Ascending aorta (tissue), 2 donors: Measurements from ENCODE around the gene GPR26. TPM values are rescaled to one million over a fixed set of nuclear protein-coding genes. Genes with fewer than 3 reads are reported as not detected.

Source experiments
- DNase-seq, 2 donors: peaks; one replicate each; pipeline ENCODE4 v3.0.0-alpha.2; 2019; ENCODE audit warnings: low spot score in 2 of 2
- H3K27ac ChIP-seq, 2 donors: fragments of 200-600 bp; sonication (generic); one replicate each; pipeline ENCODE4 v1.5.1; 2016 to 2017; ENCODE audit warnings: mild to moderate bottlenecking in 1 of 2
- H3K27me3 ChIP-seq: fragments of 200-600 bp; sonication (generic); one replicate; pipeline ENCODE4 v1.5.1; 2017
- H3K36me3 ChIP-seq, 2 donors: fragments of 200-600 bp; sonication (generic); one replicate each; pipeline ENCODE4 v1.5.1; 2016
- H3K4me1 ChIP-seq, 2 donors: fragments of 200-600 bp; sonication (generic); one replicate each; pipeline ENCODE4 v1.5.1; 2016 to 2017; ENCODE audit warnings: mild to moderate bottlenecking in 1 of 2
- H3K4me3 ChIP-seq, 2 donors: fragments of 200-600 bp; sonication (generic); one replicate each; pipeline ENCODE4 v1.5.1; 2016 to 2017; ENCODE audit warnings: mild to moderate bottlenecking in 1 of 2
- H3K9me3 ChIP-seq, 2 donors: fragments of 200-600 bp; sonication (generic); one replicate each; pipeline ENCODE4 v1.5.1; 2016
- intact Hi-C: fragments of 100-400 bp; cut with DNase I; formaldehyde crosslinking; loops from one replicate; pipeline ENCODE4 v1.15.1; 2023
- total RNA-seq: library from RNA; depleted of rRNA; stranded (reverse); fragments of >200 nt; gene quantifications from one replicate; pipeline ENCODE4 v1.1.0, GENCODE V29; 2016
- TF ChIP-seq, protein P1 (sequence below), 3 experiments: fragments of 200-600 bp in 2 of 3; fragments of 450-650 bp in 1 of 3; sonication (generic) in 2 of 3; IDR thresholded peaks; one replicate each; pipeline ENCODE4 v1.5.1; 2016 to 2019; ENCODE audit warnings: antibody characterized with exemption in 3 of 3, mild to moderate bottlenecking in 1 of 3, moderate library complexity in 1 of 3

Gene GPR26
- total RNA-seq, 1 donor from 2014 or later, result not detected

DNA sequence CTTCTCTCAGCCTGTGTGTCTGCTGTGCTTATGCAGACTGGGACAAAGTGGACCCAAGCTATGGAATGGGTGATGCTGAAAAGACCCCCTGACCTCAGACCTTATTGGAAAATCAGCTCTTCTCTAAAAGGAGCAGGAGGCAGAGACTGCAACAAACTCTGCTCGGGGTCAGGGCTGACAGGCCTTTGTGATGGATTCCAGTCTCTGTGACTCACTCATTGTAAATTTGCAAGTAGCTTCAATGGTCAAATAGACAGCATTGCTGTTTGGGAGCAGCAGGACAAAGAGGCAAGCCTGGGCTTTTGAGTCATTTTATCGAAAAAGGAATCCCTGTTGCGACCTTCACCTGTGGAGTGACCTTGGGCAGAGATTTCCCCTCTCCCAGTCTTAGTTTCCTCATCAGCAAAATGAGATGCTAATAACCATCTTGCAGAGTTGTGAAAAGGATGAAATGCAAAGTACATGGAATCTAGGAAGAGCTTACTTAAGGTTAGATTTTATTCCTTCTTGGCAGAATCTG is 26.1 kb upstream of the GPR26 start:
- Histone ChIP-seq H3K27me3 (no peaks in the 10 kb centered on the region), H3K4me3 (no peak overlapping the region), H3K9me3 (no peaks in the 10 kb centered on the region), H3K36me3 (no peaks in the 10 kb centered on the region), H3K4me1 (no peaks in the 10 kb centered on the region), H3K27ac (no peak overlapping the region)
- intact Hi-C loops, result no loop called here
- DNase-seq, result no peak
- TF ChIP-seq, protein P1, sequence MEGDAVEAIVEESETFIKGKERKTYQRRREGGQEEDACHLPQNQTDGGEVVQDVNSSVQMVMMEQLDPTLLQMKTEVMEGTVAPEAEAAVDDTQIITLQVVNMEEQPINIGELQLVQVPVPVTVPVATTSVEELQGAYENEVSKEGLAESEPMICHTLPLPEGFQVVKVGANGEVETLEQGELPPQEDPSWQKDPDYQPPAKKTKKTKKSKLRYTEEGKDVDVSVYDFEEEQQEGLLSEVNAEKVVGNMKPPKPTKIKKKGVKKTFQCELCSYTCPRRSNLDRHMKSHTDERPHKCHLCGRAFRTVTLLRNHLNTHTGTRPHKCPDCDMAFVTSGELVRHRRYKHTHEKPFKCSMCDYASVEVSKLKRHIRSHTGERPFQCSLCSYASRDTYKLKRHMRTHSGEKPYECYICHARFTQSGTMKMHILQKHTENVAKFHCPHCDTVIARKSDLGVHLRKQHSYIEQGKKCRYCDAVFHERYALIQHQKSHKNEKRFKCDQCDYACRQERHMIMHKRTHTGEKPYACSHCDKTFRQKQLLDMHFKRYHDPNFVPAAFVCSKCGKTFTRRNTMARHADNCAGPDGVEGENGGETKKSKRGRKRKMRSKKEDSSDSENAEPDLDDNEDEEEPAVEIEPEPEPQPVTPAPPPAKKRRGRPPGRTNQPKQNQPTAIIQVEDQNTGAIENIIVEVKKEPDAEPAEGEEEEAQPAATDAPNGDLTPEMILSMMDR (IDR thresholded peaks at IDR 0.05), result no peak

DNA sequence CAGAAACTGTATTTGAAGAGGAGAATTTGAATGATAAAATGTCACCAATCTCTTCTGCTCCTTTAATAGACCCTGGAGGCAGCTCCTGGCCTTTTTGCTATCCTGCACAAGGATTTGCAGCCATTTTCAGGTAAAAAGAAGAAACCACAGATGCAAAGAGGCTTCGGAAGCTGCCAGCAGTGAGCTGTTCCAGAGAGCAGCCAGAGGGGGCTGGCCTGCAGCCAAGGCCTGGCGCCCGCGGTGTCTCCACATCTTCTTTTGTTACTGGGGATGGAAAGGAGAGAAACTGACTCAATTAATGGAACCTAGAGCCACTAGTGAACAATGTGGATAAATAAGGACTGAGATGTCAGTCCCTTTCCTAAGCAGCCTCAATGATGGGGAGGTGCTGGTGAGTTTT is 23.9 kb upstream of the GPR26 start:
- Histone ChIP-seq H3K27me3 (no peaks in the 10 kb centered on the region), H3K27ac (no peak overlapping the region), H3K9me3 (no peaks in the 10 kb centered on the region), H3K4me3 (no peak overlapping the region), H3K36me3 (no peaks in the 10 kb centered on the region), H3K4me1 (no peaks in the 10 kb centered on the region)
- TF ChIP-seq, protein P1 (IDR thresholded peaks at IDR 0.05), result no peak
- no peak for DNase-seq
- intact Hi-C loops, result no loop called here

DNA sequence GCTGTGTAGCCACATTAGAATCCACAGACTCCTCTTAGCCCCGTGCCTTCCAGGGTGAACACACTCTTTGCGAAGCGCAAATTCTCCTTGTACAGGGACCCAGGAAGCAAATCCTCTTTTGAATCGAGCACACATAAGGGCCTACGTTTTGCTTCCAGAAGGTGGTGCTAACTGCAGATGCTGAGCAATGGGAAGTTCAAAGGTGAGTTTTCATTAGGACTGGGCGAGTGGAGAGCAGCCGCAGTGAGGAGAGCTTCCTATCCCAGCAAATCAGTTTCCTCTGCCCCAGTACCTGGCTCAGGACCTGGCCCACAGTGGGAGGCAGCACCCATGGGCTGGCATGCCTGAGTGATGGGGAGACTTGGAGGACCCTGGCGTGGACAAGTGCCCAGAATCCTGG is 23.5 kb upstream of the GPR26 start:
- intact Hi-C loops, result no loop called here
- no peak for DNase-seq
- H3K9me3 ChIP-seq, result no peaks in the 10 kb centered on the region
- TF ChIP-seq, protein P1 (IDR thresholded peaks at IDR 0.05), result no peak
- H3K4me1 ChIP-seq, result no peaks in the 10 kb centered on the region
- H3K27me3 ChIP-seq, result no peaks in the 10 kb centered on the region
- H3K36me3 ChIP-seq, result no peaks in the 10 kb centered on the region
- no peak overlapping the region for H3K4me3 ChIP-seq
- H3K27ac ChIP-seq, result no peak overlapping the region

DNA sequence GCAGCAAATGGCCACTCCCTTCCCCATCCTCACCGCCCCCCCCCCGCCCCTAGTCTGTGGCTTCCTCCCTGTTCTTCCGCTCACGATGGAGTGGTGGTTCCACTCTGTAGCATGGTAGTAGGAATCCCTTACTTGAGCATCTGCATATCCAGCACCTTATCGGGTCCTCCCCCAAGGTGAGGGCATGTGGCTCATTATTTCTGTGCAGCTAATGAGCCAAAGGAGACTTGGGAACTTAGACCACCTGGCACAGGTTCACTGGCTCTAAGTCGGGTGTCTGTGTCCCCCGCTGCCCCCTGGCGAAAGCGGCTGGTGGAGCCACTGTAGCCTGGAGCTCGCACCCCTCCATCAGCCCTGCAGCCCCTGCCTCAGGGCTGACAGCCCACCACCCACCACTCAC is 22.8 kb upstream of the GPR26 start:
- H3K36me3 ChIP-seq, result no peaks in the 10 kb centered on the region

DNA sequence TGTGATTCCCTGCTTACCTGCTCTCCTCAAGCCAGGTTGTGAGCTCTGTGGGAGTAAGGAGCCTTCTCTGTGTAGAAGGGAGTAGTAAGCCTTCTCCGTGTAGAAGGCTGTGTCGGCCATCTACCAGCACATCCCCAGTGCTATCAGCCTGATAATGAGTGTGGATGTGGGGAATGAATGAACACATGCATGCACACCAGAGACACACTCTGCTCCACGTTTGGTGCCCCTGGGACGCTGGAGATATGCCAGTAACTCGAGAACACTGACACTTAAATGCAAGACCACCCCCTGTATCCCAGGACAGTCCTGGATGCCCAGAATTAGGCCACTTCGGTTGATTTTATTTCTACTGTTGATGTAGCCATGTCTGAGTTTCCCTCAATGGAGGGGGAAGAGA is 21.1 kb upstream of the GPR26 start:
- Histone ChIP-seq H3K36me3 (no peaks in the 10 kb centered on the region), H3K4me3 (no peak overlapping the region), H3K27me3 (no peaks in the 10 kb centered on the region), H3K27ac (no peak overlapping the region), H3K9me3 (no peaks in the 10 kb centered on the region), H3K4me1 (no peaks in the 10 kb centered on the region)
- no peak for DNase-seq
- TF ChIP-seq, protein P1 (IDR thresholded peaks at IDR 0.05), result no peak
- intact Hi-C loops, result no loop called here

More for the DNA sequence above, 22.8 kb upstream of the GPR26 start:
- Histone ChIP-seq H3K4me1 (no peaks in the 10 kb centered on the region), H3K27ac (no peak overlapping the region), H3K27me3 (no peaks in the 10 kb centered on the region), H3K4me3 (no peak overlapping the region), H3K9me3 (no peaks in the 10 kb centered on the region)
- DNase-seq, result no peak
- intact Hi-C loops, result no loop called here
- TF ChIP-seq, protein P1 (IDR thresholded peaks at IDR 0.05), result no peak

DNA sequence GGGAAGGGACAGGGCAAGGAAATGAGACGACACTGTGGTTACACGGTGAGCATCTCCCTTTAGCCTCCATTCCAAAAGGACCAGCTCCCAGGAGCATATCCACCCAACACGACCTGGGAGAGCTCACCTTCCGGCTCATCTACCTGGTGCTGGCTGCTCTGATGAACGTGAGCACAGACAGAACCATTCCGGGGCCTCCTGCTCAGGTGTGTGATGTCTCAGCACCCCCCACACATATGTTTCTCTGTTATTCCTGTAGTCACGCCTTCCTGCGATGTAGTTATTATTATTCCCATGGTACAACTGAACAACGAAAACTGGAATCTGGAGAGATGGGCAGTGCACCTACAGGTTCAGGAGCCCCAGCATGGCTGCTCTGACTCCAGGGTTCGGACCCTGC is 20.5 kb upstream of the GPR26 start:
- H3K27me3 ChIP-seq, result no peaks in the 10 kb centered on the region
- H3K27ac ChIP-seq, result no peak overlapping the region
- H3K4me3 ChIP-seq, result no peak overlapping the region
- intact Hi-C loops, result no loop called here
- TF ChIP-seq, protein P1 (IDR thresholded peaks at IDR 0.05), result no peak
- H3K9me3 ChIP-seq, result no peaks in the 10 kb centered on the region
- H3K36me3 ChIP-seq, result no peaks in the 10 kb centered on the region
- no peaks in the 10 kb centered on the region for H3K4me1 ChIP-seq
- DNase-seq, result no peak
